Measurements from ENCODE around the gene MOB3B.

GRCh38 chr9:27450752-27451151 lies 78.9 kb downstream of the MOB3B start:
- no peak for TF ChIP-seq POLR2AphosphoS5 (IDR thresholded peaks at IDR 0.05; ENCODE audit: insufficient read depth in 1 of 2, low read depth in 1 of 2)
- TF ChIP-seq CTCF (IDR thresholded peaks at IDR 0.05) = no peak
- no peak for TF ChIP-seq POLR2A (IDR thresholded peaks at IDR 0.05)

Measured in vagina (tissue), 2 donors.